HG03039 (cell line): ENCODE measurements around the gene NFIB.

Source experiments
- ATAC-seq: cut with Tn5 transposase; IDR thresholded peaks from one replicate; pipeline ENCODE4 v1.9.1; 2021; ENCODE audit warnings: mild to moderate bottlenecking, moderate library complexity; ENCODE audit not compliant: unreplicated experiment

The NFIB gene

GRCh38 chr9:14313951-14314423 is at the start of gene NFIB:
Gene NFIB, minus strand, starts transcription at chr9:14314141. Its CDS starts 630 bp downstream, at chr9:14313511.
- ATAC-seq: no peak

DNA sequence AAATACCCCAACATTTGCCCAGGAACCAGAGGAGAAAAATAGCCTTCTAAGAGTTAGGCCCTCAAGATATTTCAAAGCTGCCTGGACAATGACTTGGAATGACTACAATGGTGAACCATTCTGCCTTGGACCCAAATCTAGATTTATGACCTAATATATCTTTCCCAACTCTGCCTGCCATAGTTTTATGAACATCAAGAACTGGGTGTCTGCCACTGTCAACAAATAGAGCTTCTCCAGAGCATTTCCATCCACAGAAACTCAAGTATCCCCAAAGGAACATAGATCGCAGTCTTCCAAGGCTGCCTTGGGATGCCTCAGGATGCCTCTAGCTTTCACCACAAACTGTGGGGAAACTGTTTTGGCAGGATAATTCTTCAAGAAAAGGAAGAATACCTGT is 48.2 kb upstream of the NFIB start:
- ATAC-seq: no peak

- ATAC-seq: no peak
Measured at GRCh38 chr9:14361074-14361473, 47.1 kb upstream of the NFIB start.

DNA sequence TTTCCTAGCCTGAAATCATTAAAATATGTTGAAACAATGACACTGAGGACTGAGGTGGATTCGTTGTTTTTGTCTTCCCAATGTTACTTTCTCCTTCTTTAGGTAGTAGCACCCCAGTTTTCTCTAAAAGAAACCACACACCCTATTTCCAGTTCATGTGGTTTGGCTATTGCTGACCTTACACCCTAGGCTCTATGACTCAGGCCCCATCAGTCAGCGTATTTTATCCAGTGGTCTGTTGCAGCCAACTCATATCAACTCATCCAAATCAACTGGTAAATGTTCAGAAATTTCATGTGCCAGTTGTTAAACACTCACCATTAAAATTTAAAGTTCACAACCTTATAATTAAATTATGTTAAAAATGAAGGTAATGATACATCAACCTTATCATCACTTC is 44.6 kb upstream of the NFIB start:
- ATAC-seq: no peak

DNA sequence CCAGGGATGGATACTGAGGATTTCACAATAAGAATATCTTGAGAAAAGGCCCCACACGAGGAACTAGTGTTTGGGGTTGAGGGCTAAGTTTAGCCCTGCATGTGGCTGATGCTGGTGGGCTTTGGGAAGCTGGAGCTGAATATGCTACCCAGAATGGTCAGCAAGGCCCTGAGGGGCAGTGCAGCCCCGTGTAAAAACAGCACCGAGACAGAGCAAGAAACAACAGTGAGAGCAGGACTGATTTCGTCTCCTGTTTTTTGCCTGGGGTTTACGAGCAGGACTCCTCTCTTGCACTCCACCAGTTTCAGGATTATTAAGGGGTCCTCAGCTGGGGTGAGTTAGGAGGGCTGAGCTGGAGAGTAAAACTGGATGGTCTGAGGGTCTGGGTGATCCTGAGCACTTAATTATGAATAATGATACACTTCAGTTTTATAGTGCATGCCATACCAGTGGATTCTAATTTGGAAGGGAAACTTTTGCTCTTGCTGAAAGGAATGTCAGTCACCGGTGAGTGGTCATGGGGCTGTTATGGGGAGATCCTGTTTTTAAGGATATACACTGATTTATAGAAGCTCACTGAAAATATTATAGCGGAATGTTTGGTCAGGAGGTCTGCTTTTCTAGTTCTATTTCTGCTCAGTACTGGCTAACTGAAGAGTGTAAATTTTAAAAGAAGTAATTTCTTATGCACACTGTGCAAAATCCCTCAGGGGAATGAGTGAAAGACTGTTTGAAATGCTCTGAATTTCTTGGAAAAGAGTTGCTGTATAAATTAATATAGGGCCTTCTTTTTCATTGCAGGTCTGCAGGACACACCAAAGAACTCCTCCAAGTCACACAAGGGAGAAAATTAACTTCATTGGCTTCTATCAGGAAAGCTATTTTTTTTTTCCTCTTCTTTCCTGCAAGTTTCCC is 42.7 kb upstream of the NFIB start:
- ATAC-seq: no peak

- no peak for ATAC-seq
Measured at GRCh38 chr9:14354201-14354600, 40.3 kb upstream of the NFIB start.

GRCh38 chr9:14353222-14354056 is 39.5 kb upstream of the NFIB start:
- peak; percentile 91 for ATAC-seq

- ATAC-seq: no peak
Measured at GRCh38 chr9:14352503-14352902, 38.6 kb upstream of the NFIB start.

DNA sequence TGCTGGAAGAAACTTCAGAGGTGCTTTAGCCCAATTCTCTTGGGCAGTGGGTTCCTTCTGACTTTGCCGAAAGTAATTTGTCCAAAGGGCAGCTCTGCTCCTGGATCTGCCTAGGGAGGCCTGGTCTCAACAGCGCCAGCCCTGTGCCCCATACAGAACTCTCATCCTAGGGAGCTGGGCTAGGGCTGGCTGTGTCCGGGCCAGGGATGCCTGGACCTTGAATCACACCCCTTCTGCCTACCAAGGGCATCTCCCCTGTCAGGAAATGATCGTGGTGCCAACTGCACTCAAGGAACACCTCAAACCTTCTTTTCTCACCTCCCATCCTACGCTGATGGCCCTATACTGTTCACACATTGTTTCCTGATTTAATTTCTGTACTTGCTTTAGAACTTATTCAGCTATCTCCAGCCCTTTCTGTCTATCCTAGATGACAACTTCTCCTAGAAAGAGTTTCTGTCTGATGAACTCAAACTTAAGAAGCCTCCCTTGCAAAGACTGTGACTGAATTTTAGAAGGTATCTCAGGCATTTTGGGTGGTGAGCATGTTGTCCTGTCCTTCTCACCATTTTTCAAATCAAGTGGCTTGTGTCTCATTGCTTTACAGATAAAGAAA is 37.4 kb upstream of the NFIB start:
- ATAC-seq: no peak

- no peak for ATAC-seq
Measured at GRCh38 chr9:14350754-14351153, 36.8 kb upstream of the NFIB start.

DNA sequence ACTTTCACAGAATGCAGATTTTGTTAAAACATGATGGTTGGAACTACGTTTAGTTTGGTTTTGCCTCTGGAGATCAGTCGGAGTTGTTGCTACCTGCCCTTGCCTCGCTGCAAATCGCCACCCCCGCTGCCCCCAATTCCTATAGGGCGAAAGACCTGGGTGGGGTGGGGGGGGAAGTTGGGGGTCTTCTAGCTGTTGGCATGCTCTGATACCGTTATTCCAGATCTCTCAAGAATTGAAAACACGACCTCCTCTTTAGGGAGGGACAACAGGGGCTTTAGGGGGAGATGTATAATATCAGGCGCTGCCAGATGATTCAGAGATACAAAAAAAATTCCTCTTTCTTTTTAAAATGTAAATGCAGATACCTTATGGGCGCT is 36.4 kb upstream of the NFIB start:
- ATAC-seq: no peak

GRCh38 chr9:14349447-14350348 is 35.8 kb upstream of the NFIB start:
- ATAC-seq: no peak

DNA sequence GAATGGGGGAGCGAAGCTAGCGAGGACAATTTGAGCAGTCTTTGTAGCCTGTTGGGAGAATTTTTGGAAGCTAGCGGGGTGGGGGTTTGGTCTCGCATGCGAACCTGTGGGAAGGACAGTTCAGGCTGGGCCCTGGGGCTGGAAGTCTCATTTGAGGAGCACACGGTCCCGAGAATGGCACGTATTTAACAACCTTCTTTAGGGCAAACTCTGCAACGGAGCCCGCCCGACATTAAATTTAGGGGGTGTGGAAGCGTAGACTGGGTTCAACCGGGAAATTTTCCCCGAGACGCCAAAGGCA is 35.2 kb upstream of the NFIB start:
- ATAC-seq: no peak

DNA sequence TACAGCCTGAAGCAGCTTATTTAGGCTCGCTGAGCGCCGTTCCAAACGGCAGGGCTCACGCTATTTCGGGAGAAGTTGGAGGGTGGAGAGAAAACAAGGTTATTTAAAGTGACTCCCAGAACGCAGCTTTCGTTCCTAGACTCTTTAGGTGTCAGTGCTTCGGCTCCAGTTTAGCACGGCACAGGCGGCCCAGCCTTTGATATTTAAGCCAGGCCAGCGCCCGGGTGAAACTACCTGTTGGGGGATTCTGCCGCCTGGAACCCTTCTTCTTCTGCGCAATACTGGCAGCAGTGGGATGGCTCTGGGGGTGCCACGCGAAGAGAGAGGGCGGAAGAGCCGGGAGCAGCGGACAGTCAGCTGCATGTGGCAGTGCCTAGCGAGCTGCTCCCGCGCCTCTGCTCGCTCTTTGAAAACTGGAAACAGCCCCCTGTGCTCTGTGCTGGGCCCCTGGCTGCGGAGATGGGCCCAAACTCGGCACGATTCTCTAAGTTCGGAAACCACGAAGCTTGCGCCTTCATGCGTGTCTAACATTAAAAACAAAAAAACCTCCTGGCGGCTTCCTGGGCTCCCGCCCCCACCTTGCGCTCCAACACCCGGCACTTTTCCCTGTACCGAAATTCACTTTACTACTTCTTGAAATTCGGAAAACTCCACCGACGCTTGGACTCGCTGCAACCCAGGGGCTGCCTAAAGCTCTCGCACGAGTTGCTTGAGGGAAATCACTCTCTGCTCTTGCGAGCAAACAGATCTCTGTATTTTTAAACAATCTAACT is 34.6 kb upstream of the NFIB start:
- ATAC-seq: no peak

DNA sequence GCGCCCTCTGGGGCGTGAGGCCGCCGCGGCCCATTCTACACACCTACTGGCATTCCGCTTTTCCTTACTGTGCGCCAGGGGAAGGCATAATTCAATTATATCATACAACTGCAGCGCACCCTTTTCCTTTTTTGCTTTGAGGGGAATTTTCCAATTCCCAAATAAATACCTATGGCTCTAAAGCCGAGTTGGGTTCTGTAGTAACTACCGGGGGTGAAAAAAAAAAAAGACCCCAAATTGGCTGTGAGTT is 34.1 kb upstream of the NFIB start:
- no peak for ATAC-seq

DNA sequence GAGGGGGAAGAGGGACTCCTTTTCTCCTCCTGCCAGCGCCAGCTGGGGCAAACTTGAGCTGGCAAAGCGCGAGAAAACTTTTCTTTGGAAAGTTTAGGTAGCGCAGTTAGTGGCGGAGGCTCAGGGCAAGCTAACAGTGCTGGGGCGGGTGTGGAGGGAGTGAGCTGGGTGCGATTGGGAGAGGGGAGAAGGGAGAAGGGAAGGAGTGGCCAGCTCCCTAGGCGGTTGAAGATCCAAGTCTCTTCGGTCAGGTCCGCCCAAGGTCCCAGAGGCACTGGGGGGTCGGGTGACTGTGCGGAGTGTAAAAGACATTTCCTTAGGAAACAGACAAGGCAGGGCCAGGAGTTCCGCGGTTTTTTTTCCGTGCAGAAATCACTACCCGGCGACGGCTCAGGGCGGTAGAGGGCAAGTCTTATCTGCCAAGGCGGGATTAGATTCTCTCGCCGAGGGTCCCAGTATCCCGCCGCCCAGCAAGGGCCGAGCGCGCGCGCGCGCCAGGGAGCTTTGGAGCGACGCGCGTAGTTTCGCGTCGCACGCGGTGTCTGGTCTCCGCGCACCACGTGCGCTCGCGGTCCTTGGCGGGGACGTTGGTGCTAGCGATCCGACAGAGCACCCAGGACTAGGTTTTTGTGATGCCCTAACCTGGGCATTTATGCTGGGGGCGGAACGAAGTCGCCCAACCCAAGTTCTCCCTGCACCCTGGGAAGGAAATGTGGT is 33.6 kb upstream of the NFIB start:
- ATAC-seq: no peak

DNA sequence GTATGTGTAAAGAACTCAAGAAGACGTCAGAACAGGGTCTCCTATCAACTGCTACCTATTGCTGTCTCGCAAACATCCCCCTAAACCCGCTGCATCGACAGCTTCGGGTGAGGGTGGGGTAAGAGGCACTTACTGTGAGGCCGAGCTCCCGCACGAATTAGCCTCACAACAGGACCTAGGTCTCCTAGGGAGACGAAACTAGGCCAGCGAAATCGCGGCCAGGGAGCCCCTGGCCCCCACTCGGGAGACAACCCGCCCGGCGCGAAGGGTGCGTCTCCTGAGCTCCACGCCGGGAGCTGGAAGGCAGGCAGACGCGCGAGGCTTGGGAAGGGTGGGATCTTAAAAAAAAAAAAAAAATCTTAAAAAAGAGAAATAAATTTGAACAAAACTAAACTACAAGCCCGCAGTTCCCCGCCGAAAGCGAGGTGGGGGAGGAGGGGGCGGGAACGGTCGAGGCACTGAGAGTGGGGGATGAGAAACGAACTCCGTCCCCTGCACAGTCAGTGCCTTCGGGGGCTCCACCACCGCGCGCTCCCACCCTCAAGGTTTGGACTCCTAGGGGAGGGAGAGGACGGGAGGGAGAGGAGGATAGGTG is 33.0 kb upstream of the NFIB start:
- no peak for ATAC-seq

GRCh38 chr9:14346231-14346791 is 32.4 kb upstream of the NFIB start:
- no peak for ATAC-seq
